GM12874 (cell line): ENCODE data around the gene PAQR6.

Experiments used
- TF ChIP-seq, protein P1 (sequence below): IDR thresholded peaks from 2 replicates; pipeline ENCODE4 v1.5.1; 2011; ENCODE audit warnings: low read depth, mild to moderate bottlenecking, control low read depth, low read length, moderate library complexity; ENCODE audit not compliant: insufficient read depth

The PAQR6 gene

GRCh38 chr1:156241926-156242325 is 5.9 kb downstream of the PAQR6 start, which contains the start of gene BGLAP:
Gene BGLAP (plus strand): TSS chr1:156242184. CDS start chr1:156242232, 48 bp downstream.
- TF ChIP-seq, protein P1, sequence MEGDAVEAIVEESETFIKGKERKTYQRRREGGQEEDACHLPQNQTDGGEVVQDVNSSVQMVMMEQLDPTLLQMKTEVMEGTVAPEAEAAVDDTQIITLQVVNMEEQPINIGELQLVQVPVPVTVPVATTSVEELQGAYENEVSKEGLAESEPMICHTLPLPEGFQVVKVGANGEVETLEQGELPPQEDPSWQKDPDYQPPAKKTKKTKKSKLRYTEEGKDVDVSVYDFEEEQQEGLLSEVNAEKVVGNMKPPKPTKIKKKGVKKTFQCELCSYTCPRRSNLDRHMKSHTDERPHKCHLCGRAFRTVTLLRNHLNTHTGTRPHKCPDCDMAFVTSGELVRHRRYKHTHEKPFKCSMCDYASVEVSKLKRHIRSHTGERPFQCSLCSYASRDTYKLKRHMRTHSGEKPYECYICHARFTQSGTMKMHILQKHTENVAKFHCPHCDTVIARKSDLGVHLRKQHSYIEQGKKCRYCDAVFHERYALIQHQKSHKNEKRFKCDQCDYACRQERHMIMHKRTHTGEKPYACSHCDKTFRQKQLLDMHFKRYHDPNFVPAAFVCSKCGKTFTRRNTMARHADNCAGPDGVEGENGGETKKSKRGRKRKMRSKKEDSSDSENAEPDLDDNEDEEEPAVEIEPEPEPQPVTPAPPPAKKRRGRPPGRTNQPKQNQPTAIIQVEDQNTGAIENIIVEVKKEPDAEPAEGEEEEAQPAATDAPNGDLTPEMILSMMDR: no peak

DNA sequence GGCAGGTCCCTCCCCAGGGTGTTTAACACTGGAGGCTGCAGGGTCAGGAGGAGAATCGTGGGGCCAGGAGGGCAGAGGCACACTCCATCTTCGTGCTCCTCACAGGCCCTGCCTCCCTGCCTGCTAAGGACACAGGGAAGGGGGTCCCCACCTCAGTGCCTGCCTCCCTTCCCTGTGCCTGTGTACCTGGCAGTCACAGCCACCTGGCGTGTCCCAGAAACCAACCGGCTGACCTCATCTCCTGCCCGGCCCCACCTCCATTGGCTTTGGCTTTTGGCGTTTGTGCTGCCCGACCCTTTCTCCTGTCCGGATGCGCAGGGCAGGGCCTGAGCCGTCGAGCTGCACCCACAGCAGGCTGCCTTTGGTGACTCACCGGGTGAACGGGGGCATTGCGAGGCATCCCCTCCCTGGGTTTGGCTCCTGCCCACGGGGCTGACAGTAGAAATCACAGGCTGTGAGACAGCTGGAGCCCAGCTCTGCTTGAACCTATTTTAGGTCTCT is 6.5 kb downstream of the PAQR6 start:
- TF ChIP-seq, protein P1: no peak

- TF ChIP-seq, protein P1: no peak
Observed at GRCh38 chr1:156238248-156238647, 9.6 kb downstream of the PAQR6 start.

DNA sequence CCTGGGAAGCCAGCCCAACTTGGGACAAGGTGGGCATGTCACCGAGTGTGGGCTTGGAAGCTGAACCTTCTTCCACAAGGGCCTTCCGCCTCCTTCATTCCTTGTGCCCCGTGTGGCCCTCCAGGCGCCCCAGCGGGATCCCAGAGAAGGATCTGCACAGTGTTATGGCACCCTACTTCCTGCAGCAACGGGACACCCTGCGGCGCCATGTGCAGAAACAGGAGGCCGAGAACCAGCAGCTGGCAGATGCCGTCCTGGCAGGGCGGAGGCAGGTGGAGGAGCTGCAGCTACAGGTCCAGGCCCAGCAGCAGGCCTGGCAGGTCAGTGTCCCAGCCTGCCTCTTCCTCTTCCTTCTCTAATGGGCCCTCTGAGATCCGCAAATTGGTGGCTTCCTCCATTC is 11.7 kb downstream of the PAQR6 start:
- TF ChIP-seq, protein P1: no peak

DNA sequence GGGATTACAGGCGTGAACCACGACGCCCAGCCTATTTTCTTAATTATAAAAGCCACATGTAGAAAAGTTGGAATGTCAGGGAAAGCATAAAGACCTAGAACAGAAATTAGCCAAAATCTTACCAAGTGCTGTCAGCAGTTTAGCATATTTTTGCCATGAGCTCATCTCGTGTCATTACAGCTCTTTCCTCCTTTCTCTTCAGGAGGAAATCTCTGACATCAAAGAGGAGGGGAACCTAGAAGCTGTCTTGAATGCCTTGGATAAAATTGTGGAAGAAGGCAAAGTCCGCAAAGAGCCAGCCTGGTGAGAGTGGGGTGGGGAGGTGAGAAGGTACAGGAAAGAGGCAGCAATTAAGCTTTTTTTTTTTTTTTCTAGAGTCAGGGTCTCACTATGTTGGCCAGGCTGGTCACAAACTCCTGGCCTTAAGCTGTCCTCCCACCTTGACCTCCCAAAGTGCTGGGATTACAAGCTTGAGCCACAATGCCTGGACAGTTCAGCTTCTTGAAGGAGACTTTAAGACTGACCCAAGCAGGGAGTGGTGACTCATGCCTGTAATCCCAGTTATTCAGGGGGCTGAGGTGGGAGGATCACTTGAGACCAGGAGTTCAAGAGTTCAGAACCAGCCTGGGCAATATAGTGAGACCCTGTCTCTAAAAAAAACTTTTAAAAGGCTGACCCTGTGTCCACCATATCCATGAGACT is 14.3 kb downstream of the PAQR6 start:
- TF ChIP-seq, protein P1: no peak

GRCh38 chr1:156232201-156232894 is 15.5 kb downstream of the PAQR6 start:
- TF ChIP-seq, protein P1: no peak

GRCh38 chr1:156230473-156230837 is 17.4 kb downstream of the PAQR6 start:
- TF ChIP-seq, protein P1: no peak
